GM12878 (cell line): Measurements from ENCODE around the gene FOXP1. TPM values are rescaled to one million over a fixed set of nuclear protein-coding genes. Genes with fewer than 3 reads are reported as not detected.

Experiments
- ATAC-seq: fragments of 200-7000 bp; cut with Tn5 transposase; 3 replicates; pipeline ENCODE4 v1.9.1; 2020; ENCODE audit warnings: mild to moderate bottlenecking, moderate library complexity
- BruUV-seq: library from RNA; stranded (reverse); fragments of 400-500 nt; replicated peaks from 2 replicates; lab custom pipeline; 2021; lab: Mats Ljungman, UMichigan
- CTCF ChIA-PET: fragments of 300-600 bp; sonication (Branson Sonifier 250); formaldehyde crosslinking; extraction: SDS; loops from one replicate; lab custom pipeline; 2021; ENCODE audit warnings: inconsistent platforms; lab: Yijun Ruan, JAX
- POLR2A ChIA-PET: fragments of 350-600 bp; formaldehyde crosslinking; extraction: SDS; loops from one replicate; lab custom pipeline; 2021; ENCODE audit warnings: inconsistent platforms; lab: Charles Lee
- RAD21 ChIA-PET: fragments of 300-600 bp; sonication (Branson Sonifier 250); formaldehyde crosslinking; loops from one replicate; lab custom pipeline; 2023; ENCODE audit warnings: antibody characterized with exemption; ENCODE audit not compliant: unreplicated experiment; lab: Charles Lee
- SMC1A ChIA-PET: fragments of 300-600 bp; sonication (Branson Sonifier 250); formaldehyde crosslinking; loops from one replicate; lab custom pipeline; 2023; ENCODE audit not compliant: unreplicated experiment, uncharacterized antibody; lab: Charles Lee
- DNase-seq: peaks from one replicate; pipeline ENCODE4 v3.0.0-alpha.2; 2011; ENCODE audit warnings: low read depth, low spot score
- FAIRE-seq: peaks from 3 replicates; lab custom pipeline; 2011; peaks lifted over from hg19 to GRCh38; lab: Jason Lieb, UNC
- H2AFZ ChIP-seq: 2 replicates; pipeline ENCODE4 v1.6.0; 2011; ENCODE audit warnings: low read depth, low read length, control low read depth; ENCODE audit not compliant: control insufficient read depth
- H3K27ac ChIP-seq: 2 replicates; pipeline ENCODE4 v1.5.1; 2011; ENCODE audit warnings: control low read depth; ENCODE audit not compliant: control insufficient read depth, insufficient read depth
- H3K27me3 ChIP-seq, 2 experiments: replicated peaks in 1 of 2; 2 replicates each; pipeline versions ENCODE4 v1.6.0 to v1.6.1; 2011; ENCODE audit warnings: low read length in 1 of 2; ENCODE audit not compliant: control insufficient read depth in 2 of 2, insufficient read depth in 2 of 2
- H3K36me3 ChIP-seq, 2 experiments: 2 replicates each; pipeline ENCODE4 v1.5.1; 2011; ENCODE audit warnings: low read length in 1 of 2; ENCODE audit not compliant: control insufficient read depth in 2 of 2, insufficient read depth in 2 of 2
- H3K4me1 ChIP-seq: 2 replicates; pipeline ENCODE4 v1.6.1; 2011; ENCODE audit warnings: mild to moderate bottlenecking, low read length, moderate library complexity, mixed read lengths; ENCODE audit not compliant: control insufficient read depth, insufficient read depth
- H3K4me2 ChIP-seq: 2 replicates; pipeline ENCODE4 v1.6.0; 2011; ENCODE audit warnings: control low read depth; ENCODE audit not compliant: control insufficient read depth, insufficient read depth
- H3K4me3 ChIP-seq: fragments of 200-600 bp; sonication (generic); 2 replicates; pipeline ENCODE4 v1.5.1; 2016
- H3K79me2 ChIP-seq: 2 replicates; pipeline ENCODE4 v1.6.0; 2011; ENCODE audit warnings: low read length; ENCODE audit not compliant: control insufficient read depth, insufficient read depth
- H3K9ac ChIP-seq: 2 replicates; pipeline ENCODE4 v1.8.0; 2011; ENCODE audit warnings: low read length, control low read depth, mixed read lengths; ENCODE audit not compliant: control insufficient read depth, insufficient read depth
- H3K9me3 ChIP-seq: replicated peaks from 3 replicates; pipeline ENCODE4 v1.5.1; 2011; ENCODE audit warnings: mild to moderate bottlenecking, low read length; ENCODE audit not compliant: control insufficient read depth, insufficient read depth
- H4K20me1 ChIP-seq: 2 replicates; pipeline ENCODE4 v1.6.0; 2011; ENCODE audit not compliant: control insufficient read depth, insufficient read depth
- ASH2L ChIP-seq: fragments of 300-600, 200-600 bp; sonication (generic); IDR thresholded peaks from 2 replicates; pipeline ENCODE4 v1.6.1; 2017; ENCODE audit warnings: low read depth, mild to moderate bottlenecking, borderline replicate concordance
- BMI1 ChIP-seq: fragments of 450-650 bp; IDR thresholded peaks from 2 replicates; pipeline ENCODE4 v1.6.1; 2016; ENCODE audit warnings: mild to moderate bottlenecking, moderate library complexity, borderline replicate concordance
- CREM ChIP-seq: IDR thresholded peaks from 2 replicates; pipeline ENCODE4 v1.6.1; 2014; ENCODE audit warnings: antibody characterized with exemption, low read depth
- KDM1A ChIP-seq: fragments of 200-600 bp; sonication (generic); IDR thresholded peaks from 2 replicates; pipeline ENCODE4 v1.6.1; 2016; ENCODE audit warnings: borderline replicate concordance
- PML ChIP-seq: IDR thresholded peaks from 2 replicates; pipeline ENCODE4 v1.6.1; 2012; ENCODE audit warnings: low read length, inconsistent platforms
- REST ChIP-seq: IDR thresholded peaks from 2 replicates; pipeline ENCODE4 v1.6.1; 2012; ENCODE audit warnings: mild to moderate bottlenecking, low read depth, low read length
- SMC3 ChIP-seq: IDR thresholded peaks from 2 replicates; pipeline ENCODE4 v1.6.1; 2011; ENCODE audit warnings: low read length, improper control_type of control experiment, borderline replicate concordance
- WGBS: methylation state at CpG from one replicate; pipeline ENCODE4 v1.1.6; 2016; ENCODE audit warnings: low lambda C conversion rate; ENCODE audit not compliant: insufficient replicate concordance, insufficient coverage; ENCODE audit errors: missing lambda C conversion rate; 5-methylcytosine and 5-hydroxymethylcytosine counted together
- in situ Hi-C: fragments of 300-500 bp; cut with MboI; formaldehyde crosslinking; loops from 9 replicates; pipeline ENCODE4 v1.14.3; 2018; ENCODE audit warnings: mixed read lengths
- intact Hi-C: fragments of 100-400 bp; cut with micrococcal nuclease; formaldehyde crosslinking; loops from one replicate; pipeline ENCODE4 v1.14.2; 2022; ENCODE audit not compliant: unreplicated experiment
- polyA plus RNA-seq, 11 experiments: library from polyadenylated mRNA; depleted of rRNA in 4 of 11; unstranded in 6 of 11; stranded (reverse) in 5 of 11; fragments of >200 nt; fragmentation: Nextera tagmentation in 4 of 11; fragmentation: Illumina TruSeq in 1 of 11; extraction: Ambion mirVana in 4 of 11; extraction: Trizol in 1 of 11; gene quantifications; 1 replicate in 1 of 11; 2 replicates in 10 of 11; pipeline versions ENCODE4 v1.2.1 to v1.2.3, GENCODE V29; 2011 to 2016; ENCODE audit warnings: inconsistent platforms in 2 of 11, missing spikeins in 2 of 11, low read depth in 1 of 11
- total RNA-seq, 4 experiments: library from RNA; depleted of rRNA in 3 of 4; stranded (reverse); fragments of >200 nt in 3 of 4; fragmentation: Illumina TruSeq in 1 of 4; extraction: Trizol in 1 of 4; gene quantifications; 2 replicates each; pipeline versions ENCODE4 v1.2.1 to v1.2.3, GENCODE V29; 2013 to 2021
- TF ChIP-seq, protein P1 (sequence below): IDR thresholded peaks from 2 replicates; pipeline ENCODE4 v1.6.1; 2011; ENCODE audit warnings: low read depth, low read length, improper control_type of control experiment, borderline replicate concordance

FOXP1 gene
- total and polyA plus RNA-seq, 10 of the 15 experiments (the other 5 are each of a cell fraction or from before 2014, with no cell fraction given), result 0.05 to 1.6 (median 0.20) TPM; not detected in 1

GRCh38 chr3:71214797-71215196 is 368.7 kb downstream of the FOXP1 start:
- intact Hi-C loops, result no loop called here
- Histone ChIP-seq H3K9ac (no peak overlapping the region), H3K27ac (no peak overlapping the region), H4K20me1 (no peaks in the 10 kb centered on the region), H3K79me2 (no peaks in the 10 kb centered on the region), H3K4me2 (no peak overlapping the region), H3K4me1 (no peaks in the 10 kb centered on the region), H3K36me3 (no peaks in the 10 kb centered on the region), H3K4me3 (no peak overlapping the region), H3K27me3 (no peaks in the 10 kb centered on the region; a peak in 1 of 4 replicates), H2AFZ (no peak overlapping the region), H3K9me3 (no peaks in the 10 kb centered on the region; the same call in 2 of the 3 replicates)
- in situ Hi-C loops, result no loop called here
- BruUV-seq, result no TSS peak
- ChIA-PET POLR2A (no interaction called here), SMC1A (interaction anchor here (1.1 kb wide), 1 partner anchor 80 kb away, joined by 3 read pairs; no protein-coding TSS in a partner anchor), RAD21 (no interaction called here), CTCF (interaction anchor here (0.5 kb wide), 1 partner anchor 108 kb away, joined by 3 read pairs; no protein-coding TSS in a partner anchor)
- FAIRE-seq (no peak), ATAC-seq (no peak), DNase-seq (no peak)
- TF ChIP-seq REST, result no peak
- TF ChIP-seq KDM1A, result no peak
- TF ChIP-seq PML, result no peak
- 0% methylated on average over 1 of the region's 1 CpG for WGBS

- no peak for TF ChIP-seq CREM
- TF ChIP-seq SMC3, result no peak
- TF ChIP-seq ASH2L, result no peak
- TF ChIP-seq PML, result no peak
- TF ChIP-seq BMI1, result no peak
- TF ChIP-seq, protein P1, sequence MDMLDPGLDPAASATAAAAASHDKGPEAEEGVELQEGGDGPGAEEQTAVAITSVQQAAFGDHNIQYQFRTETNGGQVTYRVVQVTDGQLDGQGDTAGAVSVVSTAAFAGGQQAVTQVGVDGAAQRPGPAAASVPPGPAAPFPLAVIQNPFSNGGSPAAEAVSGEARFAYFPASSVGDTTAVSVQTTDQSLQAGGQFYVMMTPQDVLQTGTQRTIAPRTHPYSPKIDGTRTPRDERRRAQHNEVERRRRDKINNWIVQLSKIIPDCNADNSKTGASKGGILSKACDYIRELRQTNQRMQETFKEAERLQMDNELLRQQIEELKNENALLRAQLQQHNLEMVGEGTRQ, result no peak
- Histone ChIP-seq H3K9ac (no peak overlapping the region), H4K20me1 (no peaks in the 10 kb centered on the region), H3K27me3 (no peaks in the 10 kb centered on the region; a peak in 1 of 4 replicates), H3K4me1 (no peaks in the 10 kb centered on the region), H3K4me2 (no peak overlapping the region), H3K36me3 (no peaks in the 10 kb centered on the region), H3K4me3 (no peak overlapping the region), H3K9me3 (no peaks in the 10 kb centered on the region; the same call in 2 of the 3 replicates), H2AFZ (no peak overlapping the region), H3K27ac (no peak overlapping the region), H3K79me2 (no peaks in the 10 kb centered on the region)
- BruUV-seq, result no TSS peak
- ChIA-PET SMC1A (no interaction called here), POLR2A (no interaction called here), RAD21 (no interaction called here), CTCF (no interaction called here)
- WGBS, result 20% methylated on average over 4 of the region's 4 CpGs
- FAIRE-seq (no peak), DNase-seq (no peak), ATAC-seq (no peak)
- intact Hi-C loops (no loop called here), in situ Hi-C loops (no loop called here)
These were observed 369.5 kb downstream of the FOXP1 start for GRCh38 chr3:71214016-71214415.
